KBM-7 (cell line): ENCODE data around the gene GEMIN2.
"Not testable (repeated sequence)": the region's sequence is repeated elsewhere in the genome, so short reads cannot be mapped to it uniquely, and the experiment has no call there.

Experiments
- DNase-seq: peaks from one replicate; pipeline ENCODE4 v3.0.0-alpha.2; 2015
- in situ Hi-C: fragments of 300-500 bp; cut with MboI; formaldehyde crosslinking; loops from 2 replicates; pipeline ENCODE4 v1.14.3; 2020; ENCODE audit warnings: low sequenced_read_pairs, low pct_unique_long_range_greater_than_20kb, mixed read lengths

GEMIN2 gene

GRCh38 chr14:39107591-39107996 is 6.5 kb upstream of the GEMIN2 start:
- in situ Hi-C loops, result no loop called here

GRCh38 chr14:39108791-39109190 is 5.3 kb upstream of the GEMIN2 start:
- in situ Hi-C loops, result no loop called here
- DNase-seq, result no peak

More at GRCh38 chr14:39107591-39107996, 6.5 kb upstream of the GEMIN2 start:
- DNase-seq, result peak; percentile 40

DNA sequence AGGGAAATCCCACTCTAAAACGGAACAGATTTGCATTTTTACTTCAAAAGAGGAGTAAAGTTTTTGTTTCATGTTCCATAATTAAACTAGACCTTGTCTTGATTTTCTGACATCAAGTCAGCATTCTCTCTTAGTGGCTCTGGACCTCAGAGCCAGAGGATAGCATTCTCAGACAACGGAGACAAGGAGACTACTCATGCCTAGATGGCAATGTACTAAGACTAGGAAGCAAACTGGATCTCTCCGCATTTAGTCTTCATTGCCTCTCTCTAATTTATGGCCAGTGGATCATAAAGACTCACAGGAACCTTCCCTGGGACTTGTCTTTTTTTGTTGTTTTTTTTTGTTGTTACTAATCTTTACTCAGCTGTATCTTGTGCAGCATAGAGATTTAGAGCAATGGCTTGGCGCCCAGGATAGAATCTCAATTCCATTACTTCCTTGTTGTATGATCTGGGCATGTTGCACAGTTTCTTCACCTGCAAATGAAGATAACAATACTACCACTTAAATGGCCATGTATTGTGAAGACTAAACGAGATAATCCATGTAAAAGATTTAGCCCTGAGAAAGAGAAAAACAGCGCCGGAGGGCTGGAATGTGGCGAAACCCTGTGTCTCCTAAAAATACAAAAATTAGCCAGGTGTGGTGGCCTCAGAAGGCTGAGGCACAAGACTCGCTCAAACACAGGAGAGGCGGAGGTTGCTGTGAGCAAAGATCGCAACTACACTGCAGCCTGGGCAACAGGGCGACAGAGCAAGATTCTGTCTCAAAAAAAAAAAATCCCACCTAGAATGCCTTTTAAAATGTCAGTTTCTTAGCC is 4.0 kb upstream of the GEMIN2 start:
- in situ Hi-C loops, result no loop called here
- DNase-seq, result no peak

DNA sequence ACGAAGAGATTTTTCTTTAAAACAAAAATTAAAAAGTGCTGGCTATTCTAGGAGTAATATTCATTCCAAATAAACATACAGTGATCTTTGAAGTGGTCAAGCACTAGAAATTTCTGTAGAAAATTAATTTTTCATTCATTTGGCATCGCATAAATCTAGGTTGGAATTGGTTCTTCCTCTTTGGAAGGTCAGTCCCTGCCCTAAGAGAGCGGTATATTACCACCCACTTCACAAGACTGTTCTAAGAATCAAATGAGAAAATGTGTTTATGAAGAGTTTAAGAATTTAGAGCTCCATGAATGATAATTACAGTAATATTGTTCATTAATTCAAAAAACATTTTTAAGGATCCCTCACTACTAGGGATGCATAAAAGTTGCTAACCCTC is 444 bp upstream of the GEMIN2 start:
- DNase-seq, result no peak
- in situ Hi-C loops, result no loop called here

- DNase-seq, result no peak
- in situ Hi-C loops, result no loop called here
These were observed 8.4 kb downstream of the GEMIN2 start for GRCh38 chr14:39122330-39123138.

DNA sequence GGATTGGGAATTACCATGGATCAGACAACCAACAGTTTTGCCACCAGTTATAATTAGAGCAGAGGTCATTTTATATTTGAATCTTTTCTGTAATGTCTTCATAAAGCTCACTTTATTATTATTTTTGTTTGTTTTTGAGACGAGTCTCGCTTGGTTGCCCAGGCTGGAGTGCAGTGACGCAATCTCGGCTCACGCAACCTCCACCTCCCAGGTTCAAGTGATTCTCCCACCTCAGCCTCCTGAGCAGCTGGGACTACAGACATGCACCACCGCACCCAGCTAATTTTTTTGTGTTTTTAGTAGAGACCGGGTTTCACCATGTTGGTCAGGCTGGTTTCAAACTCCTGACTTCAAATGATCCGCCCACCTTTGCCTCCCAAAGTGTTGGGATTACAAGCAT is 23.7 kb downstream of the GEMIN2 start:
- DNase-seq, in situ Hi-C loops: not testable (repeated sequence)

DNA sequence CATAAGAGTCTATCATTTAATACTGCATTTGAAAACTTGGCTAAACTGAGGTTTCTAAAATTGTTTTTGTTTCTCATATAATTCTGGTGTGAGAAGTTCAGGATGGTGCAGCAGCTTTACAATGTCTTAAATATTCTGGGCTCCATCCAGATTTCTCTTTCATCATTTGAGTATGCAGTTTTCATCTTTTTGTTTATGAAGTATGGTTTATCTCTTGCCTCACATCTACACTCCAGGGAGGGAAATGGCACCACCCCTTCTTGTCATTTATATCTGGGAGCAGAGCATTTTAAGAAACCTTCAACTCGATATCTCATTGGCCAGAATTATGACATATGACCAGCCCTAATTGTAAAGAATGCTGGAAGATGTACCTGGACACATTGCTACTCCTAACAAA is 24.3 kb downstream of the GEMIN2 start:
- in situ Hi-C loops, result no loop called here

GRCh38 chr14:39140170-39140569 is 26.0 kb downstream of the GEMIN2 start:
- DNase-seq, result no peak
- in situ Hi-C loops, result no loop called here

More for the DNA sequence above, 24.3 kb downstream of the GEMIN2 start:
- DNase-seq, result no peak

DNA sequence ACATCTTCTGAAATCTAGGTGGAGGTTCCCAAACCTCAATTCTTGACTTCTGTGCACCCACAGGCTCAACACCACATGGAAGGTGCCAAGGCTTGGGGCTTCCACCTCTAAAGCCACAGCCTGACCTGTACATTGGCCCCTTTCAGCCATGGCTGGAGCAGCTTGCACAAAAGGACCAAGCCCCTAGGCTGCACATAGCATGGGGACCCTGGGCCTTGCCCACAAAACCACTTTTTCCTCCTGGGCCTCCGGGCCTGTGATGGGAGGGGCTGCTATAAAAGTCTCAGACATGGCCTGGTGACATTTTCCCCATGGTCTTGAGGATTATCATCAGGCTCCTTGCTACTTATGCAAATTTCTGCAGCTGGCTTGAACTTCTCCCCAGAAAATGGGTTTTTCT is 27.5 kb downstream of the GEMIN2 start:
- DNase-seq, in situ Hi-C loops: not testable (repeated sequence)

GRCh38 chr14:39143226-39143625 is 29.1 kb downstream of the GEMIN2 start:
- DNase-seq, result peak; percentile 43
- in situ Hi-C loops, result not testable (repeated sequence)

GRCh38 chr14:39145266-39145966 is 31.3 kb downstream of the GEMIN2 start:
- peak; percentile 8 for DNase-seq
- in situ Hi-C loops, result no loop called here

GRCh38 chr14:39154594-39155189 is 40.6 kb downstream of the GEMIN2 start:
- no peak for DNase-seq
- in situ Hi-C loops, result no loop called here

GRCh38 chr14:39157491-39157890 is 43.4 kb downstream of the GEMIN2 start:
- in situ Hi-C loops, result no loop called here
- DNase-seq, result no peak

DNA sequence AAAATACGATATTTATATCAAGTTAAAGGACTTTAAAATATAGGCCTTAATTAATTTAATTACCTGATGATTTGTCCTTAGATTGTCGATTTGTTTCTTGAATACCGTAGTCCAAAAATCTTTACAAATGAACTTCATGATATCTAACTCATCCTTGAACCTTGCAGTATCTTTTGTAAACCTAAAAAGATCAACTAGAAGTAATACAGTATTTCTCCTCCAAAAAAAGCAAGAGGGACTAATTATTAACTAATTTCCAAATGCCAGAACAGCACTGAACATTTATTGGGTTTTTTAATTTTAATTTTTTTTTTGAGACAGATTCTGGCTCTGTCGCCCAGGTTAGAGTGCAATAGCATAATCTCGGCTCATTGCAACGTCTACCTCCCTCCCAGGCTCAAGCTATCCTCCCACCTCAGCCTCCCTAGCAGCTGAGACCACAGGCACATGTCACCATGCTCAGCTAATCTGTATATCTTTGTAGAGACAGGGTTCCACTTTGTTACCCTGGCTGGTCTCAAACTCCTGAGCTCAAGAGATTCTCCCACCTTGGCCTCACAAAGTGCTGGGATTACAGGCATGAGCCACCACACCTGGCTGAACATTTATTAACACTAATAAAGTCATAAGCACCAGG is 44.2 kb downstream of the GEMIN2 start:
- in situ Hi-C loops, result no loop called here
- no peak for DNase-seq

GRCh38 chr14:39160494-39160893 is 46.4 kb downstream of the GEMIN2 start:
- in situ Hi-C loops, result no loop called here
- DNase-seq, result no peak

DNA sequence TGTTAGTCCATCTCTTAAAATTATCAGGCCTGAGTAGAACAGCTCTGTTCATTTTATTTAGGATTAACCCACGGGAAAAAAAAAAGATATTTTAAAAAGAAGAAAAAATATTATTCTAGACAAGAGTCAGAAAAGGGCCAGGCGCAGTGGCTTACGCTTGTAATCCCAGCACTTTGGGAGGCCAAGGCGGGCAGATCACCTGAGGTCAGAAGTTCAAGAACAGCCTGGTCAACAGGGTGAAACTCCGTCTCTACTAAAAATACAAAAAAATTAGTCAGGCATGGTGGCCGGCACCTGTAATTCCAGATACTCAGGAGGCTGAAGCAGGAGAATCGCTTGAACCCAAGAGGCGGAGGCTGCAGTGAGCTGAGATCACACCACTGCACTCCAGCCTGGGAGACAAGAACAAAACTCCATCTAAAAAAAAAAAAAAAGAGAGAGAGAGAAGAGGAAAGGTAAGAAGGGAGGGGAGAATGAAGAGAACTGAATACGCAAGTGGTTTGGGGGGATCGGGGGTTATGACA is 53.7 kb downstream of the GEMIN2 start:
- DNase-seq, in situ Hi-C loops: not testable (repeated sequence)

- in situ Hi-C loops, result no loop called here
- DNase-seq, result no peak
These were observed 54.5 kb downstream of the GEMIN2 start for GRCh38 chr14:39168591-39168990.

DNA sequence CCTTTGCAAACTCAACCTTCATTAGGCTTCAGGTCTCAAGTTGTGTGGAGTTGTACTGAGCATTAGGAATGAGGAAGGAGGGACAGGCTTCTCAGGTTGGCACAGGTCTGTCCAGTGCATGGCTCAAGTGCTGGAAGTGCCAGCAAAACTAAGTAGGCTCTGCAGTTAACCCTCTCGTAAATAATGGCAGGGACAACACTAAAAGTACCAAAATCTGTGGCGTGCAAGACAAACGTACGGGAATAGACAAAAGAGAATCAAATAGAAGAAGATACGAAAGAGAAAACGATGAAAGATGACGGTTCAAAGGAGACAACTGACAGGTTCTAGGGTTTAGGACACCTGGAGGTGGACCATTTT is 55.4 kb downstream of the GEMIN2 start:
- in situ Hi-C loops, result no loop called here
- no peak for DNase-seq

DNA sequence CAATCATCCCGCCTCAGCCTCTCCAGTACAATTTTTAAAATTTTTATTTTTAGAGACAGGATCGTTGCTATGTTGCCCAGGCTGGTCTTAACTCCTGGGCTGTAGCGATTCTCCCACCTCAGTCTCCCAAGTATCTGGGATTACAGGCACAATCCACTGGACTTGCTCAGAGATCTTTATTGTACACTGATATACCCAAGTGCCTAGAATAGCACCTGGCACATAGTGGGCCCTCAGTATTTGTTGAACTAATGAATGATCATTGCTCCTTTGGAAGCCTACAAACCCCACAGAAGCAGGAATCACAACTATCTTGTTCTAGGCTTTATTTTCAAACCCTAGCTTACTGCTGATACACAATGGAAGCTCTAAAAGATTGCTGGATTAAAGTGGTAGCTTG is 59.1 kb downstream of the GEMIN2 start:
- in situ Hi-C loops, result no loop called here
- DNase-seq, result no peak
